GM23248 (cell line): ENCODE measurements around the gene TBC1D14.

Experiments
- EZH2 ChIP-seq: fragments of 200-600 bp; sonication (generic); IDR thresholded peaks from 2 replicates; pipeline ENCODE4 v1.6.1; 2018; ENCODE audit warnings: antibody characterized with exemption, mild to moderate bottlenecking; ENCODE audit not compliant: insufficient read depth, poor library complexity, severe bottlenecking
- EZH2phosphoT487 ChIP-seq: fragments of 200-600 bp; sonication (generic); IDR thresholded peaks from 2 replicates; pipeline ENCODE4 v1.6.1; 2018; ENCODE audit warnings: antibody characterized with exemption, moderate library complexity, mild to moderate bottlenecking, low read depth; ENCODE audit not compliant: insufficient read depth

DNA sequence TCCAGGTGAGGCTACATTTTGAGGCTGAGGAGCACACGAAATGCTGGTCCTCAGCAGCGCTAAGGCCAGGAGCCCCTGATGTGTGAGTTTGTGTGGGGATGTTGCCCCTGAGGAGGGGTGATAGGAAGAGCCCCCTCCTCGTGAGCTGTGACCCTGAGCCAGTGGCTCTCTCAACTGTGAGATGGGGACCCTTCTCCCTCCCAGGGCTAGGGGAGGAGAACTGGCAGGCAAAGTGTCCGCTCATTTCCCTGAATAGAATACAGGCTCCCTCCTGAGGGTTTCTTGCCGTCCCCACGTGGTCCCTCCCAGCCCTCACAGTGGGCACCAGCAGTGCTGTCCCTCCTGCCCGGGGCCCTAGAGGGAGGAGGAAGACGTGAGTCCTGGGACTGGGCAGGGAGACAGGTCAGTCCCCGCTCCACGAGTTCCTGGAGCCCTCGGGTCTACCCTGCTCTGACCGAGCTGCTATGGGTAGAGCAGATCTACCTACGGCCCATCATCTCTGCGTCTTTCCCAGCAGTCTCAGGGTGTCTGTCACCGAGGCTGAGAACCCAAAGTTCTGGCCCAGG, 21.0 kb upstream of the TBC1D14 start:
- TF ChIP-seq EZH2 (no peak), EZH2phosphoT487 (no peak)
